Left ventricle myocardium inferior (tissue), 1 donor: Measurements from ENCODE around the gene NKIRAS2. TPM values are rescaled to one million over a fixed set of nuclear protein-coding genes. Genes with fewer than 3 reads are reported as not detected.
A peak's percentile ranks its signal among the peaks of the same experiment; 100 is the strongest.
"Not testable (repeated sequence)": the region's sequence is repeated elsewhere in the genome, so short reads cannot be mapped to it uniquely, and the experiment has no call there.

ENCODE experiments used
- DNase-seq: peaks from one replicate; pipeline ENCODE4 v3.0.0-alpha.2; 2020
- H3K27ac ChIP-seq: fragments of 200-600 bp; replicated peaks from 2 replicates; pipeline ENCODE4 v1.8.0; 2021
- H3K27me3 ChIP-seq: fragments of 200-600 bp; 2 replicates; pipeline ENCODE4 v1.8.0; 2021; ENCODE audit warnings: low read depth
- H3K36me3 ChIP-seq: fragments of 200-600 bp; 2 replicates; pipeline ENCODE4 v1.8.0; 2021
- H3K4me1 ChIP-seq: fragments of 200-600 bp; 2 replicates; pipeline ENCODE4 v1.8.0; 2021
- H3K4me3 ChIP-seq: fragments of 200-600 bp; 2 replicates; pipeline ENCODE4 v1.8.0; 2021; ENCODE audit warnings: mild to moderate bottlenecking, moderate library complexity
- H3K9me3 ChIP-seq: fragments of 200-600 bp; replicated peaks from 2 replicates; pipeline ENCODE4 v1.8.0; 2021
- intact Hi-C: fragments of 100-400 bp; cut with micrococcal nuclease; formaldehyde crosslinking; loops from one replicate; pipeline ENCODE4 v1.11.0; 2022
- total RNA-seq: library from RNA; stranded (reverse); fragmentation: NEBNext Ultra II Directional; extraction: Animal tissue kit (Norgen Biotek cat#: 25700); gene quantifications from one replicate; pipeline ENCODE4 v1.2.1, GENCODE V29; 2021
- TF ChIP-seq, protein P1 (sequence below): fragments of 200-600 bp; IDR thresholded peaks from 2 replicates; pipeline ENCODE4 v1.8.0; 2021; ENCODE audit warnings: antibody characterized with exemption, mild to moderate bottlenecking, borderline replicate concordance
- donor health status: DM: no; HTN: yes; CAD: no; lungs with severe emphysema.

Gene NKIRAS2
- total RNA-seq, 1 donor from 2014 or later = 50.9 TPM

DNA sequence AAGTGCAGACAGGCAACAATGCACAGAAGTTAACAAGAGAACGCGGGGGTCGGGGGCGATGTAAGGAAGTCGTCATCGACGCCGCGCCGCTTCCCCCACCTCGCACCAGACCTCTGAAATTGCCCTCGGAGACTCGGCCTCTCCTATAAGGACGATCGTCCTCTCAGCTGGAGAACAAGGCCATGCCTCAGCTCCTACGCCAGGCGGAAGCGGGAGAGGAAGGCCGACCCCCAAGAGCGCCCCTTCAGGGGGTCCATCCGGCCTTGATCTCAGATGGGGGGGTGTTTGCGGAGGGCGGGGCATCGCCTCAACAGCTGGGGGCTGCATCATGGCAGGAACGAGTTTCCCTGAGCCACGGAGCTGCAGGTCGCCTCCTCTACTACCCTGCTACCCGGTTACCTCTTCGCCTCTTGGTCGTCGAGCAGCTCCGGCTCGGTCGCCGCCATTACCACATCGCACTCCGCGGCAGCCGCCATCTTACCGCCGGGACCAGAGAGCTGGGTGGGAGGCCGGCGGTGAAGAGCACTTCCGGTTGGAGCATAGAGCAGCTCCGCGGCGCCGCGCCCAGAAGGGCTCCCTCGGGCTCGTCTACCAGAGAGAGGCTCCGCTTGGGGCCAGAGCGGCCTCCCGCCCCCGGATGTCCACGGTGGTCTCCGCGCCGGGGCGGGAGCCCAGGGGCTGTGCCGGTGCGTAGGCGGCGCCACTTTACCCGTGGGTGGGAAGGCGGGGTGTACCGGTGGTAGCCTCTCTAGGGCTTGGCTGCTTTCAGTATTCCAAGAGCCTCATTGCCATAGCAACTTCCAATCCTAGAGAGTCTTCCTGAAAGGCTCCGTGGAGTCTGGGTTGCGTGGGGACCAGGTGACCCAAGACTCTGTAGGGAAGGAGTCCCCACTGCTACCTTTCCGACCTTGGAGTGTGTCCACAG lies 2.7 kb upstream of the NKIRAS2 start, which contains the start of gene DNAJC7:
DNAJC7 (minus strand) TSS at position 499 of the 925 bp plus-strand sequence; CDS start at position 476, 23 bp downstream.
- intact Hi-C loops = no loop called here
- Histone ChIP-seq H3K4me1 (peaks cover 84% of the 10 kb centered on the region), H3K27ac (peak within 1 kb of the TSS; percentile 90), H3K27me3 (no peaks in the 10 kb centered on the region), H3K36me3 (peaks cover 8% of the 10 kb centered on the region), H3K9me3 (no peaks in the 10 kb centered on the region), H3K4me3 (peak within 1 kb of the TSS; percentile 84)
- peak; percentile 92 for DNase-seq
- TF ChIP-seq, protein P1, sequence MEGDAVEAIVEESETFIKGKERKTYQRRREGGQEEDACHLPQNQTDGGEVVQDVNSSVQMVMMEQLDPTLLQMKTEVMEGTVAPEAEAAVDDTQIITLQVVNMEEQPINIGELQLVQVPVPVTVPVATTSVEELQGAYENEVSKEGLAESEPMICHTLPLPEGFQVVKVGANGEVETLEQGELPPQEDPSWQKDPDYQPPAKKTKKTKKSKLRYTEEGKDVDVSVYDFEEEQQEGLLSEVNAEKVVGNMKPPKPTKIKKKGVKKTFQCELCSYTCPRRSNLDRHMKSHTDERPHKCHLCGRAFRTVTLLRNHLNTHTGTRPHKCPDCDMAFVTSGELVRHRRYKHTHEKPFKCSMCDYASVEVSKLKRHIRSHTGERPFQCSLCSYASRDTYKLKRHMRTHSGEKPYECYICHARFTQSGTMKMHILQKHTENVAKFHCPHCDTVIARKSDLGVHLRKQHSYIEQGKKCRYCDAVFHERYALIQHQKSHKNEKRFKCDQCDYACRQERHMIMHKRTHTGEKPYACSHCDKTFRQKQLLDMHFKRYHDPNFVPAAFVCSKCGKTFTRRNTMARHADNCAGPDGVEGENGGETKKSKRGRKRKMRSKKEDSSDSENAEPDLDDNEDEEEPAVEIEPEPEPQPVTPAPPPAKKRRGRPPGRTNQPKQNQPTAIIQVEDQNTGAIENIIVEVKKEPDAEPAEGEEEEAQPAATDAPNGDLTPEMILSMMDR = no peak

DNA sequence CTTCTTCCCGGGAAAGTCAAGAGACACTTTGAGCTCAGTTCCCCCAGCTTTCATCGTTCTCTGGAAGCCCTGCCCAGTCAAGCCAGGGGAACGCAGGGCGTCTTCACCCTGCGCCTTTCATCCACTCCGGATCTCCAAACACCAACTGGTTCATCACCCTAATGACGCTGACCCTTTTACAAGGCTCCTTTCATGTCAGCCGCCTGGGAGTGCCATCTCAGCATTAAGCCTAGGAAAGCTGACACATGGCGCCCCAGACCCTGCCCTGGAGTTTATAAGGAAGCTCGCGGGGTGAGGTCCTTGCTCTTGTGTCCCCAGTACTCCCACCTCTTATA lies 2.1 kb upstream of the NKIRAS2 start:
- Histone ChIP-seq H3K9me3 (no peaks in the 10 kb centered on the region), H3K4me3 (peak overlapping the region; percentile 84), H3K27ac (peak overlapping the region; percentile 90), H3K36me3 (peaks cover 14% of the 10 kb centered on the region), H3K27me3 (no peaks in the 10 kb centered on the region), H3K4me1 (peaks cover 83% of the 10 kb centered on the region)
- TF ChIP-seq, protein P1 = no peak
- intact Hi-C loops = no loop called here
- no peak for DNase-seq

DNA sequence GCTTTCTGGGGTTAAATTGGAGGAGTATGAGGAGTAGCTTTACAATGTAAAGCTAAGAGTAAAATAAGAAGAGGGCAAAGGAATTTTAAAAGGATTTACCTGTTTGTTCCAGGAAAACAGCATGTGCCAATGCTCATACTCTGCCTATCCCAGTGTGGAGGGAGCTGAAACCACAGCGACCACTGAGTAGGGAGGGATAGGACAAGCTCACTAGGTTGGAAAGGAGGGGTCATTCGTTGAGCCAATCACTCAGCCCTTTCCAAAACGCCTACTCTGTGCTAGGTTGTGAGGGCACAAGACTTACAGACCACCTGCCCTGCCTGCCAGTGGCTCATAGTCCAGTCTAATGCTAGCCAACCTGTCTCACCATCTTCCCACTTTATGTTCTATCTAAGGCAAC lies 1.6 kb upstream of the NKIRAS2 start:
- no peaks in the 10 kb centered on the region for H3K9me3 ChIP-seq
- no peaks in the 10 kb centered on the region for H3K27me3 ChIP-seq
- H3K27ac ChIP-seq = peak overlapping the region; percentile 90
- H3K4me3 ChIP-seq = peak overlapping the region; percentile 84
- H3K36me3 ChIP-seq = peaks cover 19% of the 10 kb centered on the region
- peaks cover 78% of the 10 kb centered on the region for H3K4me1 ChIP-seq
- intact Hi-C loops = no loop called here
- TF ChIP-seq, protein P1 = no peak
- no peak for DNase-seq

DNA sequence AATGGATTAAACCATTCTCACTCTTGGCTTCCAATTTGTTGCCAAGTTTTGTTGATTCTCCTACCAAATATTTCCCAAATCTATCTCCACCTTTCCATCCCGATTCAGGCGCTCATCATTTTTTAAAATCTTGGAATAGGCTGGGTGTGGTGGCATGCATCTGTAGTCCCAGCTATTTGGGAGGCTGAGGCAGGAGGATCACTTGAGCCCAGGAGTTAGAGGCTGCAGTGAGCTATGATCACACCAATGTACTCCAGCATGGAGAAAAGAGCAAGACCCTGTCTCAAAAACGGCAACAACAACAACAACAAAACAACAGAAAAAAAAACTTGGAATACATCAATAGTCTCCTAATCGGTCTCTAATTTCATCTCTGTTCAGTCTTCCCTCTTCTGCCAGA lies 902 bp upstream of the NKIRAS2 start:
- Histone ChIP-seq H3K27me3 (no peaks in the 10 kb centered on the region), H3K4me1 (peaks cover 74% of the 10 kb centered on the region), H3K27ac (no peak overlapping the region), H3K4me3 (no peak overlapping the region), H3K36me3 (peaks cover 26% of the 10 kb centered on the region), H3K9me3 (no peaks in the 10 kb centered on the region)
- TF ChIP-seq, protein P1 = no peak
- no peak for DNase-seq
- intact Hi-C loops = no loop called here

DNA sequence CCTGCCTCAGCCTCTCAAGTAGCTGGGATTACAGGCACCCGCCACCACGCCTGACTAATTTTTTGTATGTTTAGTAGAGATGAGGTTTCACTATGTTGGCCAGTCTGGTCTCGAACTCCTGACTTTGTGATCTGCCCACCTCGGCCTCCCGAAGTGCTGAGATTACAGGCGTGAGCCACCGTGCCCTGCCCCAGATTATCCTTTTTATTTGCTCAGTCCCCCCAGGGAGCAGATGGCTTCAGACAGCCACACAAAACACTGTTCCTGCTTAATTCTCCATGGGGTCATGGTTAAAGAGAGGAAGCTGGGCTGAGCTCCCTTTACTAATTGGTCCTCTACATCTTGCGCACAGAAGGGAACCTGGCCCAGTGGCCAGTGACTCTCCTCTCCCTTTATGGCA lies 955 bp downstream of the NKIRAS2 start:
- H3K27ac ChIP-seq, H3K27me3 ChIP-seq, DNase-seq, H3K9me3 ChIP-seq: not testable (repeated sequence)
- H3K4me3 ChIP-seq = peak overlapping the region; percentile 87
- H3K4me1 ChIP-seq = peaks cover 71% of the 10 kb centered on the region
- intact Hi-C loops = loop anchor here (5.0 kb wide), 1 partner anchor 96 kb away; no protein-coding TSS in a partner anchor
- H3K36me3 ChIP-seq = peaks cover 31% of the 10 kb centered on the region
